Suprapubic skin (tissue), 4 donors: ENCODE data around the gene NCDN. TPM values are rescaled to one million over a fixed set of nuclear protein-coding genes. Genes with fewer than 3 reads are reported as not detected.

ENCODE experiments used
- DNase-seq, 2 donors: peaks; one replicate each; pipeline ENCODE4 v3.0.0-alpha.2; 2019; ENCODE audit warnings: low spot score in 2 of 2
- H3K27ac ChIP-seq: fragments of 200-600 bp; sonication (generic); one replicate; pipeline ENCODE4 v1.5.1; 2019
- H3K27me3 ChIP-seq: fragments of 200-600 bp; sonication (generic); one replicate; pipeline ENCODE4 v1.5.1; 2019
- H3K36me3 ChIP-seq: fragments of 200-600 bp; sonication (generic); one replicate; pipeline ENCODE4 v1.5.1; 2019
- H3K4me1 ChIP-seq: fragments of 200-600 bp; sonication (generic); one replicate; pipeline ENCODE4 v1.5.1; 2019
- H3K4me3 ChIP-seq: fragments of 200-600 bp; sonication (generic); one replicate; pipeline ENCODE4 v1.5.1; 2019; ENCODE audit warnings: mild to moderate bottlenecking
- H3K9me3 ChIP-seq: fragments of 200-600 bp; sonication (generic); one replicate; pipeline ENCODE4 v1.5.1; 2019
- EP300 ChIP-seq: sonication (generic); formaldehyde crosslinking; IDR thresholded peaks from one replicate; pipeline ENCODE4 v1.6.1; 2017; ENCODE audit warnings: antibody characterized with exemption
- POLR2A ChIP-seq, 2 donors: fragments of 450-650 bp; IDR thresholded peaks; one replicate each; pipeline ENCODE4 v1.6.1; 2017; ENCODE audit warnings: antibody characterized with exemption in 2 of 2, mild to moderate bottlenecking in 2 of 2, moderate library complexity in 2 of 2
- POLR2AphosphoS5 ChIP-seq, 3 donors: sonication (generic); formaldehyde crosslinking; IDR thresholded peaks; one replicate each; pipeline ENCODE4 v1.6.1; 2017; ENCODE audit warnings: antibody characterized with exemption in 3 of 3
- WGBS: methylation state at CpG from one replicate; pipeline ENCODE4 v1.1.5; 2018; 5-methylcytosine and 5-hydroxymethylcytosine counted together
- total RNA-seq, 4 donors: library from RNA; depleted of rRNA; stranded (reverse); fragments of >200 nt; gene quantifications; one replicate each; pipeline ENCODE4 v1.1.0, GENCODE V29; 2016
- TF ChIP-seq, protein P1 (sequence below), 2 donors: fragments of 200-600 bp in 1 of 2; fragments of 450-650 bp in 1 of 2; sonication (generic) in 1 of 2; IDR thresholded peaks; one replicate each; pipeline ENCODE4 v1.5.1; 2016 to 2019; ENCODE audit warnings: antibody characterized with exemption in 2 of 2, mild to moderate bottlenecking in 1 of 2, moderate library complexity in 1 of 2

The NCDN gene
- total RNA-seq, 4 donors from 2014 or later = 14.1 to 26.2 (median 24.1) TPM

DNA sequence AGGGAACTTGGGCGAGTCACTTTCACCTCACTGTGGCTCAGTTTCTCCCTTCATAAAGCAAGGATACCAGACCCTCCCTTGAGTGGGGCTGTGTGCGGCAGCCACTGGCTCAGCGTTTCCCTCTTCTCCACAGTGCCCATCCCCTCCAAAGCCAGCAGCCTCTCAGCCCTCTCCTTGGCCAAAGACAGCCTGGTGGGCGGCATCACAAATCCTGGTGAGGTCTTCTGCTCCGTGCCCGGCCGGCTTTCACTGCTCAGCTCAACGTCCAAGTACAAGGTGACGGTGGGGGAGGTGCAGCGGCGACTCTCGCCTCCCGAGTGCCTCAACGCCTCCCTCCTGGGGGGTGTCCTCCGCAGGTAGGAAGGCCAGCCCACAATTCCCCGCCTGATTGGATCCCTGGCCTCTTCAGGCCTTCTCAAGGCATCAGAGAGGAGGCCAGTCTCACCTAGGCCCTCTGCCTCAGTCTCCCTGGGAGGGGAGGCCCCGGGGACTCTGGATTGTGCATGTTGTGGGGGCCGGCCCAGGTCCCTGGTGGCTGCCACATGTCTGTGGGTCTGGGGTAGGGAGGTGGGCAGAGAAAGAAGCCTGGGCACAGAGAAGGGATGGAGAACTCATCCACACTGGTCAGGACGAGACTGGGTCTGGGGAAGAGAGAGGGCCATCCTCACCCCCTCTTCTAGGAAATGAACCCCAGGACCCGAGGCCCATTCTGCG lies 30.8 kb downstream of the NCDN start:
- TF ChIP-seq EP300 (no peak), POLR2AphosphoS5 (IDR thresholded peaks at IDR 0.05) (no peak), POLR2A (IDR thresholded peaks at IDR 0.05) (no peak)
- TF ChIP-seq, protein P1, sequence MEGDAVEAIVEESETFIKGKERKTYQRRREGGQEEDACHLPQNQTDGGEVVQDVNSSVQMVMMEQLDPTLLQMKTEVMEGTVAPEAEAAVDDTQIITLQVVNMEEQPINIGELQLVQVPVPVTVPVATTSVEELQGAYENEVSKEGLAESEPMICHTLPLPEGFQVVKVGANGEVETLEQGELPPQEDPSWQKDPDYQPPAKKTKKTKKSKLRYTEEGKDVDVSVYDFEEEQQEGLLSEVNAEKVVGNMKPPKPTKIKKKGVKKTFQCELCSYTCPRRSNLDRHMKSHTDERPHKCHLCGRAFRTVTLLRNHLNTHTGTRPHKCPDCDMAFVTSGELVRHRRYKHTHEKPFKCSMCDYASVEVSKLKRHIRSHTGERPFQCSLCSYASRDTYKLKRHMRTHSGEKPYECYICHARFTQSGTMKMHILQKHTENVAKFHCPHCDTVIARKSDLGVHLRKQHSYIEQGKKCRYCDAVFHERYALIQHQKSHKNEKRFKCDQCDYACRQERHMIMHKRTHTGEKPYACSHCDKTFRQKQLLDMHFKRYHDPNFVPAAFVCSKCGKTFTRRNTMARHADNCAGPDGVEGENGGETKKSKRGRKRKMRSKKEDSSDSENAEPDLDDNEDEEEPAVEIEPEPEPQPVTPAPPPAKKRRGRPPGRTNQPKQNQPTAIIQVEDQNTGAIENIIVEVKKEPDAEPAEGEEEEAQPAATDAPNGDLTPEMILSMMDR (IDR thresholded peaks at IDR 0.05) = no peak
- Histone ChIP-seq H3K36me3 (peaks cover 17% of the 10 kb centered on the region), H3K4me1 (no peaks in the 10 kb centered on the region), H3K9me3 (no peaks in the 10 kb centered on the region), H3K27me3 (no peaks in the 10 kb centered on the region), H3K4me3 (no peak overlapping the region), H3K27ac (no peak overlapping the region)
- DNase-seq = no peak
- WGBS = 84% methylated on average over 20 of the region's 21 CpGs

- 97% methylated on average over 14 of the region's 15 CpGs for WGBS
- Histone ChIP-seq H3K27ac (no peak overlapping the region), H3K9me3 (no peaks in the 10 kb centered on the region), H3K36me3 (peaks cover 17% of the 10 kb centered on the region), H3K27me3 (no peaks in the 10 kb centered on the region), H3K4me3 (no peak overlapping the region), H3K4me1 (no peaks in the 10 kb centered on the region)
- no peak for DNase-seq
- TF ChIP-seq POLR2A (IDR thresholded peaks at IDR 0.05) = no peak
- TF ChIP-seq, protein P1 (IDR thresholded peaks at IDR 0.05) = no peak
- TF ChIP-seq EP300 = no peak
- TF ChIP-seq POLR2AphosphoS5 (IDR thresholded peaks at IDR 0.05) = no peak
These were observed 32.2 kb downstream of the NCDN start for GRCh38 chr1:35589516-35590427.

DNA sequence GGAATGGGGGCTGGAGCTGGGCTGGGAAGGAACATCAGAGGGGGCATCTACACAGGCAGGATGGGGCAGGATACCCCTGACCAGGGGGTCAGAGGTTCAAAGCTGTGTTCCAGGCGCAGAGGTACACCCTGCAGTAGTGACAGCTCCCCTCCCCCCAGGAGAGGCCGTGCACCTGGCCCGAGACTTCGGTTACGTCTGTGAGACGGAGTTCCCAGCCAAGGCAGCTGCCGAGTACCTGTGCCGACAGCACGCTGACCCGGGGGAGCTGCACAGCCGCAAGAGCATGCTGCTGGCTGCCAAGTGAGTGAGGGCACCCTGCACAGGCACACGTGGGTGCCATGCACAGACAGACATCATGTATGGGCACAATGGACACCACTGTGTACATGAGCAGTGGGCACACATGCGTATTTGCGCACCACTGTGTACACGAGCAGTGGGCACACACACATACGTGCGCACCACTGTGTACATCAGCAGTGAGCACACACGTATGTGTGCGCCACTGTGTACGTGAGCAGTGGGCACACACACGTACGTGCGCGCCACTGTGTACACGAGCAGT lies 33.0 kb downstream of the NCDN start:
- 95% methylated on average over 12 of the region's 25 CpGs for WGBS

DNA sequence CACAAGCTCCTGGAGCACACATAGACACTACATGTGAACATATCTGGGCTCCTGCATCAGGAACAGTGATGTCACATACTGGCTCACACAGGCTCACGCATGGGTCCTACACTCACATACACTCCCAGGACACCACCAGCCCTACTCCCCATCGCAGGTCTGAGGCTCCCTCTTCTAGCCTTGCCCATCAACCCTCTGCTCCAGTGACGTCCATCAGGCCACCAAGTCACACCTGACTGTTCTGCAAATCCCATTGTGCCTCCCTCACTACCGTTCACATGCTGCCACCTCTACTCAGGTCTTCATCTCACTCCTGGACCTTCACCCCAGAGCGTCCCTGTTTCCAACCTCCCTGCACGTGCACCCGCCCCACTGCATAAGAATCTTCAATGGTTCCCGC lies 33.6 kb downstream of the NCDN start:
- no peak for TF ChIP-seq EP300
- 95% methylated on average over 8 of the region's 8 CpGs for WGBS
- Histone ChIP-seq H3K27me3 (no peaks in the 10 kb centered on the region), H3K27ac (no peak overlapping the region), H3K9me3 (no peaks in the 10 kb centered on the region), H3K4me1 (no peaks in the 10 kb centered on the region), H3K36me3 (peaks cover 17% of the 10 kb centered on the region), H3K4me3 (no peak overlapping the region)
- DNase-seq = no peak

More for the DNA sequence above, 33.0 kb downstream of the NCDN start:
- H3K4me3 ChIP-seq = no peak overlapping the region
- H3K4me1 ChIP-seq = no peaks in the 10 kb centered on the region
- H3K27me3 ChIP-seq = no peaks in the 10 kb centered on the region
- peaks cover 17% of the 10 kb centered on the region for H3K36me3 ChIP-seq
- no peaks in the 10 kb centered on the region for H3K9me3 ChIP-seq
- no peak for TF ChIP-seq POLR2AphosphoS5 (IDR thresholded peaks at IDR 0.05)
- TF ChIP-seq, protein P1 (IDR thresholded peaks at IDR 0.05) = no peak
- TF ChIP-seq EP300 = no peak
- no peak for TF ChIP-seq POLR2A (IDR thresholded peaks at IDR 0.05)
- H3K27ac ChIP-seq = no peak overlapping the region
- DNase-seq = no peak

DNA sequence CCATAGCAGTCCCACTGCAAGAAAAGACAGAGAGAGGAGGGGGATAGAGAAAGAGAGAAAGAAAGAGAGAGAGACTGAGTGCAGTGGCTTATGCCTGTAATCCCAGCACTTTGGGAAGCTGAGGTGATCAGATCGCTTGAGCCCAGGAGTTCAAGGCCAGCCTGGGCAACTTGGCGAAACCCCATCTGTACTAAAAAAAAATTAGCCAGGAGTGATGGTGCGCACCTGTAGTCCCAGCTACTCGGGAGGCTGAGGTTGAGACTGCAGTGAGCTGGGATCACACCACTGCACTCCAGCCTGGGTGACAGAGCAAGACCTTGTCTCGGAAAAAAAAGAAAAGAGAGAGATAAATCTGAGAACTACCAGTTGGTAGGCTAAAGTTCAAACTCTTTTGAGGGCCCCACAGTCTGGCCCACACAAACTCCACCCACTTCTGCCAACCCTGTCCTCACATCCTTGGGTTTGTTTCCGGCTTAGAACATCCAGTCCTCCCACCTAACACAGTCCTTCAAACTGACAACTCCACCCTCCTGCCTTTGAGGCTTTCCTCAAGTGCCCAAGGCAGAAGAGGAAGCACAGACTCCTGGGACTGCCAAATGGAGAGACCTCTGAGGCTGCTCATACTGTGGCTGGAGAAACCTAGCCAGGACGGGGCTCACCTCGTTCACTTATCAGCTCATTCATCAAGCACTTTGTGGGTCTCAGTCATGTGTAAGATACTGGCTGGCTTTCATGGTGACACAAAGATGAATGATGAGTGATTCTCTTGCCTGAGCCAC lies 35.6 kb downstream of the NCDN start:
- Histone ChIP-seq H3K9me3 (no peaks in the 10 kb centered on the region), H3K4me1 (no peaks in the 10 kb centered on the region), H3K27me3 (no peaks in the 10 kb centered on the region), H3K4me3 (no peak overlapping the region), H3K27ac (no peak overlapping the region), H3K36me3 (peaks cover 17% of the 10 kb centered on the region)
- no peak for DNase-seq
- TF ChIP-seq EP300 (no peak), POLR2AphosphoS5 (IDR thresholded peaks at IDR 0.05) (no peak), POLR2A (IDR thresholded peaks at IDR 0.05) (no peak)
- TF ChIP-seq, protein P1 (IDR thresholded peaks at IDR 0.05) = no peak
- 71% methylated on average over 8 of the region's 8 CpGs for WGBS
